HepG2 (cell line): ENCODE results near the gene RANBP2. TPM values are rescaled to one million over a fixed set of nuclear protein-coding genes. Genes with fewer than 3 reads are reported as not detected.

ENCODE experiments used
- BATF2 ChIP-seq: sonication (generic); formaldehyde crosslinking; IDR thresholded peaks from 2 replicates; pipeline ENCODE4 v1.8.0; 2022; ENCODE audit warnings: mild to moderate bottlenecking, missing genetic modification reagents, moderate library complexity
- DPF2 ChIP-seq: sonication (generic); formaldehyde crosslinking; IDR thresholded peaks from 2 replicates; pipeline ENCODE4 v1.4.0; 2020; ENCODE audit warnings: mild to moderate bottlenecking, low read depth, missing genetic modification reagents, borderline replicate concordance
- FIP1L1 ChIP-seq: fragments of 200-400 bp; formaldehyde crosslinking; IDR thresholded peaks from 2 replicates; pipeline ENCODE4 v1.6.1; 2018; ENCODE audit warnings: low read depth, mild to moderate bottlenecking, low read length, moderate library complexity, borderline replicate concordance; ENCODE audit not compliant: insufficient read depth
- LCORL ChIP-seq, 2 experiments: fragments of 450-650 bp in 1 of 2; sonication (generic) in 1 of 2; formaldehyde crosslinking in 1 of 2; IDR thresholded peaks; 2 replicates each; pipeline versions ENCODE4 v1.5.0 to v1.6.1; 2017 to 2020; ENCODE audit warnings: antibody characterized with exemption in 1 of 2, missing genetic modification reagents in 1 of 2
- MXD4 ChIP-seq: IDR thresholded peaks from 2 replicates; pipeline ENCODE4 v1.6.1; 2016; ENCODE audit warnings: mild to moderate bottlenecking, missing biosample characterization, missing genetic modification reagents
- RBAK ChIP-seq: sonication (generic); formaldehyde crosslinking; IDR thresholded peaks from 2 replicates; pipeline ENCODE4 v1.5.1; 2020; ENCODE audit warnings: mild to moderate bottlenecking, missing genetic modification reagents
- SNAPC4 ChIP-seq: sonication (generic); formaldehyde crosslinking; IDR thresholded peaks from 2 replicates; pipeline ENCODE4 v1.4.0; 2020; ENCODE audit warnings: mild to moderate bottlenecking, missing genetic modification reagents
- TFAP4 ChIP-seq: sonication (generic); IDR thresholded peaks from 2 replicates; pipeline ENCODE4 v1.6.1; 2016; ENCODE audit warnings: low read depth, borderline replicate concordance
- TFDP1 ChIP-seq: IDR thresholded peaks from 2 replicates; pipeline ENCODE4 v1.6.1; 2016; ENCODE audit warnings: missing compliant biosample characterization, missing genetic modification reagents, borderline replicate concordance
- ZHX1 ChIP-seq: sonication (generic); formaldehyde crosslinking; IDR thresholded peaks from 2 replicates; pipeline ENCODE4 v1.8.1; 2022; ENCODE audit warnings: low read depth, mild to moderate bottlenecking, missing genetic modification reagents
- ZNF264 ChIP-seq: sonication (generic); formaldehyde crosslinking; IDR thresholded peaks from 2 replicates; pipeline ENCODE4 v1.4.0; 2020; ENCODE audit warnings: missing genetic modification reagents
- ZNF326 ChIP-seq: sonication (generic); formaldehyde crosslinking; IDR thresholded peaks from 2 replicates; pipeline ENCODE4 v1.4.0; 2020; ENCODE audit warnings: missing genetic modification reagents, borderline replicate concordance
- ZNF468 ChIP-seq: sonication (generic); formaldehyde crosslinking; IDR thresholded peaks from 2 replicates; pipeline ENCODE4 v1.8.0; 2022; ENCODE audit warnings: mild to moderate bottlenecking, moderate library complexity, missing genetic modification reagents
- ZNF530 ChIP-seq: sonication (generic); formaldehyde crosslinking; IDR thresholded peaks from 2 replicates; pipeline ENCODE4 v1.5.0; 2020; ENCODE audit warnings: low read depth, mild to moderate bottlenecking, missing genetic modification reagents
- ZNF607 ChIP-seq: sonication (generic); formaldehyde crosslinking; IDR thresholded peaks from 2 replicates; pipeline ENCODE4 v1.5.1; 2020; ENCODE audit warnings: missing genetic modification reagents, mild to moderate bottlenecking, borderline replicate concordance
- polyA plus RNA-seq, 8 experiments: library from polyadenylated mRNA; depleted of rRNA in 3 of 8; stranded (reverse) in 7 of 8; unstranded in 1 of 8; fragments of >200 nt; fragmentation: Illumina TruSeq in 4 of 8; extraction: Trizol in 4 of 8; gene quantifications; 2 replicates each; pipeline versions ENCODE4 v1.2.1 to v1.2.3, GENCODE V29; 2011 to 2016; ENCODE audit warnings: low read depth in 4 of 8, missing spikeins in 1 of 8, mixed read lengths in 1 of 8; ENCODE audit not compliant: insufficient read depth in 1 of 8
- total RNA-seq, 5 experiments: library from RNA; depleted of rRNA; stranded (reverse); fragments of >200 nt; fragmentation: Illumina TruSeq; extraction: Trizol; gene quantifications; 2 replicates each; pipeline ENCODE4 v1.2.3, GENCODE V29; 2016; ENCODE audit warnings: low read depth in 1 of 5

RANBP2 gene
- total and polyA plus RNA-seq, 2 of the 13 experiments (the other 11 are each of a cell fraction or from before 2014, with no cell fraction given): 12.2 to 87.0 TPM

- TF ChIP-seq SNAPC4 (CRISPR knock-in tag): no peak
- TF ChIP-seq ZHX1 (CRISPR knock-in tag): peak; percentile 45; the same call in 1 of the 2 replicates
- TF ChIP-seq DPF2 (CRISPR knock-in tag): no peak
- TF ChIP-seq ZNF326: no peak
- no peak for TF ChIP-seq LCORL (IDR thresholded peaks at IDR 0.05)
- peak; percentile 75; the same call in 1 of the 2 replicates for TF ChIP-seq LCORL (CRISPR knock-in tag; IDR thresholded peaks at IDR 0.05)
- TF ChIP-seq BATF2 (CRISPR knock-in tag): peak; percentile 94
- peak; percentile 92 for TF ChIP-seq TFDP1 (CRISPR knock-in tag)
- TF ChIP-seq MXD4 (CRISPR knock-in tag): peak; percentile 94
- TF ChIP-seq TFAP4: peak; percentile 34; the same call in 1 of the 2 replicates
- no peak for TF ChIP-seq ZNF530 (CRISPR knock-in tag)
- peak; percentile 87 for TF ChIP-seq ZNF607 (CRISPR knock-in tag)
- no peak for TF ChIP-seq ZNF468
- TF ChIP-seq RBAK (CRISPR knock-in tag): peak; percentile 11; the same call in 1 of the 2 replicates
- TF ChIP-seq ZNF264 (CRISPR knock-in tag): peak; percentile 38; the same call in 1 of the 2 replicates
- peak; percentile 97; the same call in 1 of the 2 replicates for TF ChIP-seq FIP1L1
Measured at GRCh38 chr2:108786354-108787215, 67.3 kb downstream of the RANBP2 start, which contains the start of gene CCDC138 (continued).
